NCI-H1436 (cell line): ENCODE data around the gene HEXD.
A peak's percentile ranks its signal among the peaks of the same experiment; 100 is the strongest.
"Not testable (repeated sequence)": the region's sequence is repeated elsewhere in the genome, so short reads cannot be mapped to it uniquely, and the experiment has no call there.

ENCODE experiments used
- DNase-seq: peaks from one replicate; lab custom pipeline; 2025; lab: John Stamatoyannopoulos, UW

The HEXD gene

DNA sequence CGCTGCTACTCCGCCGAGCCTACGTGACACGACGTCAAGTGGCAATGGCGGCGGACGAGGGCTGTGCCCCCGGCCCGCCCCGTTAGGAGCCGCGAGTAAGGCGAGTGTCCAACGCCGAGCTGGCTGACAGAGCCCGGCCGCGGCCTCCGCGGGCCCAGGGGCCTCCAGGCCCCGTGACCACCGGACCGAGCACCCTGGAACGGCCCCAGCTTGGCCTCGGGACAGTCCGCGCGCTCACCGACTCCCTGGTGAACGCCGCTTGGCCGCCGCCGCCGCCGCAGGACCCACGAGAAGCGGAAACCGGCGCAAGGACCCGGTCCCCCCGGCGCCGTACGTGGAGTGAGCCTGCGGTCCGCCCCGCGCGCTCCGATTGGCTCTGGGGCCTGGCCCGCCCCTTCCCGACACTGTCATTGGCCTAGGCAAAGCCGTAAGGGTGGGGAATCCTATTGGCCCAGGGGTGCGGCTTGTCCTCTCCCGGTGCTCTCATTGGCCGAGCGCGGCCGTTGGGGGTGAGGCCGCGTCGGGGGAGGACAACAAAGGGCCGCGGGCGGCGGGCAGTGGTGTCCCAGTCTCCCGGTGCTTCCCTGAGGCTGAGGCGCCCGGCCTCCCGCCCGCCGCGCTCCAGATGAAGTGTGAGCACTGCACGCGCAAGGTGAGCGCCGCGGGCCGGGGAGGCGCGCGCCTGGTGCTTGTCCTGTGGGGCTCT is 40.2 kb downstream of the HEXD start, which contains the start of gene NARF:
Gene NARF (plus strand): TSS at position 563 of the 706 bp plus-strand sequence. CDS start 63 bp downstream, at position 626.
- peak; percentile 99 for DNase-seq

DNA sequence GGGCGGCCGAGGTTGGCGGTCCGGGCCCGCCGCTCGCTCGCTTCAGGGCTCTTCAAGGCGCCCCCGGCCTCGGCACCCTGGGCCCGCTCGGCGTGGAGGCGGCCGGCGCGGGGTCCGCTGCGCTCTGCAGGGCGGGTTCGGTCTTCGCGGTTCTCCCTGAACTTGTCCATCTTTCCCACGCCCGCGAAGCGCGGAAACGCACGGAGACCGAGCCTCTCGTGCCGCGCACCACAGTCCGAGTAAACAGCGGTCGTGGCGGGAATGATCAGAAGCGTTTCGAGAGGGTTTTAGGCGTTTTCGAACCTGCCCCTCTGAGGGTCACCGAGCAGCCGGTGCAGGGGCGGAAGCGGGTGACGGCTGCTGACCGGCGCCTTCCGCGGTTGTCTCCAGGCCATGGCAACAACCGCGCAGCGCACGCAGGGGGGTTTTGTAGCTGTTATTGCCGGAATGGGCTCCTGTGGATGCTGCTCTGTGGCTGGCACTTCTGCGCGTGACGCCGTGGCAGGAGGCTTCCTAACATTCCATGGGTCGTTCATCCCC is 40.8 kb downstream of the HEXD start:
- no peak for DNase-seq

DNA sequence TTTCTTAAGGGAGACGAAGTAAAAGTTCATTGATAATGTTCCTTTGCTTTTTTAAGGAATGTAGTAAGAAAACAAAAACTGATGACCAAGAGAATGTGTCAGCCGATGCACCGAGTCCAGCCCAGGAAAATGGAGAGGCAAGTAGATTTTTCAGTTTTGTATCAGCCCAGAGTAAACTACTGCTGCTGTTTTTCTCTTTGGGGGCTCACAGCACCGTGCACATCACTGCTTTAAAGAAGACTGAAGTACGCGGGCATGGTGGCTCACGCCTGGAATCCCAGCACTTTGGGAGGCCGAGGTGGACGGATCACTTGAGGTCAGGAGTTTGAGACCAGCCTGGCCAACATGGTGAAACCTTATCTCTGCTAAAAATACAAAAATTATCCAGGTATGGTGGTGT is 41.8 kb downstream of the HEXD start:
- DNase-seq, result not testable (repeated sequence)

DNA sequence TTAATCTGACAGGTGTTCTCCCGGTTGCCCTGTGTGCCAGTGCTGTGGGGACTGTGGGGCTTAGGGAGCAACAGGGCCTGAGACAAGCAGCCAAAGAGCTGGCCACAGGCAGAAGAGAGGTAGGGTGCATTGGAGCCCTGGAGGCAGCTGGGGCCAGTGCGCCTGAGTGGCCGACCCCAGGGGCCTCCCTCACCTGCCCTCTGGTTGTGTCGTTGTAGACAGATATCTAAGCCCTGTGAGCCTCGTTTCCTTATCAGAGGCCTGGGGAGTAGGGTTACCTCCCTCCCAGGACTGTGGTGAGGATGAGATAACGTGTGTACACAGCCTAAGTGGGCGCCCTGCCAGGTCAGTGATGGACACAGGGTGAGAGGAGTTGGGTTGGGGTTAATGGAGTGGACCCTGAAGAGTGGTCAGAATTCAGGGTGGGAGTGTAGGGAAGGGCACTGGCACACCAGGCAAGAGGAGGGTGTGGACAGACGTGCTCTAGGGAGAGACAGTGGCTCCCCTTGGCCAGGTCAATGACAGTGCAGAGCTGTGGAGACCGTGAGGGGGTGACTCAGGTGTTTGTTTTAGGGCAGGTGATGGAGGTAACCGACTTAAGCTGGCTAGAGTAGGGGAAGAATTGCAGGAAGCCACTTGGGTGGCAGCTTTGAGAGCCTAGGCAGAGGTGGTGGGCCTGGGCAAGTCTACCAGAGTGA is 43.8 kb downstream of the HEXD start:
- DNase-seq, result no peak

DNA sequence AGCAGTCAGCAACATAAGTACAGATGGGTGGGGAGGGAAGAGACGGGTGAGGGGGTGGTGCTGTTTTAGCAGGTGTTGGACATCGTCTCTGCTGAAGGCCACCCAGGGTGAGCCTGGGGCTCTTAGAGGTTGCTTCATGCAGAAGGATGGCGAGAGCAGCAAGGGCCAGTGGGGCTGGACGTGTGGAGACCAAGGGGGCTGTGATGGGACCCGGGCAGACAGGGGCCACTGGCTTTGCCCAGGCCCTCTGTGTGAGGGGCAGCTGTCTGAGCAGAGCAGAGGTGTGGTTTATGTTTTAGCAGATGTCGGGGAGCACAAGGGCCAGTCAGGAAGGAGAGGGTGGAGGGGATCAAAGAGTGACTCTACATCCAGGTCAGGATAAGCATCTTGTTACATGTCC is 45.2 kb downstream of the HEXD start:
- no peak for DNase-seq

DNA sequence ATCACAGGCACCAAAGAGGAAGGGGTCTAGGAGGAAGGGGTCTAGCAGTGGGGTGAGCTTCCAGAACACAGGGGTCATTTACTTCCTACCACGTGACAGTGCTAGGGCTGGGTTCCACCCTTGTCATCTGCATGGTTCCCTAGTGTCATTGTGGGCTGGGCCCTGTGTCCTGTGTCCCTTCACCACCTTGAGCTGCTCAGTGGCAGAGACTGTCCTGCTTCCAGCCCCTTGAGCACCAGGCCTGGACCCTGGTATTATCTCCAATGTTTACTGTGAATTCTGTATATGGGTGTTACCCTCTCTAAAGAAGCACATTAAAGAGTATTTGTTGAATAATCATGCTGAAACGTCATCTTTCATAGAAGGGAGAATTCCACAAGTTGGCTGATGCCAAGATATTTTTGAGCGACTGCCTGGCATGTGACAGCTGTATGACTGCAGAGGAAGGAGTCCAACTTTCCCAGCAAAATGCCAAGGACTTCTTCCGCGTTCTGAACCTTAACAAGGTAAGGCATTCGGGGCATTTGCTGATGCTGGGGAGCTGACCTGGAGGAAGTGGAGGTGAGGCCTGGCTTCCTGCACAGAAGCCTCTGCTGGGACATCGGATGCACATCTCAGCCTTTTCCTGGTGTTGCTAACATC is 45.9 kb downstream of the HEXD start:
- DNase-seq, result no peak

DNA sequence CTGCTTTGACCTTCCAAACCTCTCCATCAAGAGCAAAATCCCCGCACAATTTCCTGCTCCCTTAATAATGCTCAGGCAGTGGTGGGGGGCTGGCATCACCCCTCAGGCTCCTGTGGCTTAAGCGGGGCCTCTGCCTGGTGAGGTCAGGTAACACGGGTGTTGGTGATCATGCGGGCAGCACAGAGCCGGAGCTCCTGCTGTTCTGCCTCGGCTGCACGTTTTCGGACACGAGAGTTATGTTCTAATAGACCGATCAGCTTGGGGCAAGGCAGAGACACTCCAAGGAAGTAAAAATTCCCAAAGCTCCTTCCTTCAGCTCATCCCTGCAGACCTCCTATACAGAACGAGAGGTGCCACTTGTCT is 46.4 kb downstream of the HEXD start:
- DNase-seq, result no peak

DNA sequence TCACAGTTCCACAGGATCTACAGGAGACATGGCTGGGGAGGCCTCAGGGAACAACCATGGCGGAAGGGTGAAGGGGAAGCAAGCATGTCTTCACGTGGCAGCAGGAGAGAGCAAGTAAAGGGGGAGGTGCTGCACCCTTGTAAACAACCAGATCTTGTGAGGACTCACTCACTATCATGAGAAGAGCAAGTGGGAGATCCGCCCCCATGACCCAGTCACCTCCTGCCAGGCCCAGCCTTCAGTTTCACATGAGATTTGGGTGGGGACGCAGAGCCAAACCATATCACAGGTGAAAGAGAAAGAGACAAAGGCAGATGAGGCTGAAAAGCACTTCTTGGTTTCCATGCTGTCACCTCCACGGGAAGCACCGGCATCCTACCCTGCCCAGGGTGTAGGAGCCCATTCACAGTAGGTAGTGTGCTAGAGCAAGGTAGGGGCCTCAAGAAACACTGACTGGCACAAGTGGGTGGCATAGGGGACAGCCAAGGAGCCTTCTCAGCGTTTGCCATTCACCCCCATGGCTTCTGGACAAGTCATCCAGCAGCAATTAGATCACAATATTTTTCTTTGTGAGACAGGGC is 47.0 kb downstream of the HEXD start:
- DNase-seq, result no peak

DNA sequence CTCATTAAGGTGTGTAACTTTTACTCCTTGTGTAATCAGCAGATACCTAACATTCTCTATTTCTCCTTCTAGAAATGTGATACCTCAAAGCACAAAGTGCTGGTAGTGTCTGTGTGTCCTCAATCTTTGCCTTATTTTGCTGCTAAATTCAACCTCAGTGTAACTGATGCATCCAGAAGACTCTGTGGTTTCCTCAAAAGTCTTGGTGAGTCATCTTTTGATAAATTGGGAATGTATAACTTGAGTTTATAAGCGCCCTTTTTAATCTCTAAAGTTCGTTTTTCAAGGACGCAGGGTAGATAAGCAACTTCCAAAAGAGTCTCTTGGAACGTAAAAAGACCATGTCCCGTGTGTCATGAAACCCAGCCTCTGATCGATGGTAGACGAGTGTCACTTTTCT is 50.5 kb downstream of the HEXD start:
- DNase-seq, result no peak

DNA sequence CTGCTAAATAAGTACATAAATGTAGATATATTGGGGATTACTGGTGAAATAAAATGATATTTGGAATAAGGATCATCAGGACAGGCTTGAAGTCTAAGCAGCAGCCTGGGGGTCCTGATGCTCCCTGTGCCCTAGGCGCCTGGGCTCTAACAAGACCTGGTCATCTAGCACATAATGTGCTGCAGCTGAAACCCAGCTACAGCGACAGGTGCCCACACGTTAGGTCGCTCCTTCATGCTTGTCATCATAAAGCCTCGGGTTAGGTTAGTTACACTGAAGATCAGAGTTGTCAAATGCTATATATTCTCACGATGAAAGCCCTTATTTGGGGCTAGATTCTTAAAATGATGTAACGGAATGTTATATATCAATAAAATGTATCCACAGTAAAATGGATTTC is 51.9 kb downstream of the HEXD start:
- no peak for DNase-seq

DNA sequence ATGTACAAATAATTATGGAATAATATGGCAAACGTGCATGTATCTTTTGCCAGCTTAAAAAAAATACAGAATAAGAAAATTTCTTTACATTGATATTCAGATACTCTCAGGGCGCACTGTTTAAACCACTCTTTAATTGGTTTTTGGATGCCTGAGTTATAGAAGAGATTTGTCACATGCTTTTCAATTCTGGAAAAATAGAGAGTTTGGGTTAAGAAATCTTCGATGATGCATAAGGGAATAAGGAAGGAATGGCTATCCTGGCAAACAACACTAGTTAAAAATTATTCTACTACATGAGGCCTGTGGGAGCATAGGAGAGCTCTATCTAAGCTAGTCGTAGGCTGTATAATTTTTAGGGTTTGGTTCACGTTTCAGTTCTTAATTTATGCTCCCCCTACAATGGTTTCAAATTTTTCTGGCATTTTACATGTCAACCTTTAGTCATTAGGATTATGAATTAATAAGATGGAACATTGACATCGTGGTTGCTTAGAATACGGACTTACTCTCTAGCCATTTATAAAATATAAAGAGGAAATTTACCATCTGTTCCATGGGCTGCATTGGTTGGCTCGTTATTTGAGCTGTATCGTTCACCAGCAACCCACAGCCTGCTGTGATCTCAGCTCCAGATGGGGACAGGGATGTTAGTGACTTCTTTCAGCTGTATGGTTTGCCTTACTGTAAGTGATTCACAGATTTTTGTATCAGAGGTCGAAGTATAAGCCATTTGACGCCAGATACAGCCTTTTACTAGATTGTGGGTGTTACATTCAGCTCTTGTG is 56.3 kb downstream of the HEXD start:
- DNase-seq, result no peak

DNA sequence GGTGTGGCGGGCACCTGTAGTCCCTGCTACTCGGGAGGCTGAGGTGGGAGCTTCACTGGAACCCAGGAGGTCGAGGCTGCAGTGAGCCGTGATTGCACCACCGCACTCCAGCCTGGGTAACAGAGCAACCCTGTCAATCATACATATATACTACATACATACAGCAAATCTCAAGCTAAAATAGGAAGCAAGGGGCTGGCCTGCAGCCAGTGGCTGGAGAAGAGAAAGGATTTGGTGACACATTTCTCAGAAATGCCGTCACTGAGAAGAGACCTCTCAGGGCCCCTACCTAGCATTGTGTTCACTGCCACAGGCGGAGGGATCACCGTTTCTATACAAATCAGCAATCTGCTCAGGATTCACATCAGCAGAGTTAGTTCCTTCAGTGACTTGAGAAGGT is 57.3 kb downstream of the HEXD start:
- DNase-seq, result no peak

DNA sequence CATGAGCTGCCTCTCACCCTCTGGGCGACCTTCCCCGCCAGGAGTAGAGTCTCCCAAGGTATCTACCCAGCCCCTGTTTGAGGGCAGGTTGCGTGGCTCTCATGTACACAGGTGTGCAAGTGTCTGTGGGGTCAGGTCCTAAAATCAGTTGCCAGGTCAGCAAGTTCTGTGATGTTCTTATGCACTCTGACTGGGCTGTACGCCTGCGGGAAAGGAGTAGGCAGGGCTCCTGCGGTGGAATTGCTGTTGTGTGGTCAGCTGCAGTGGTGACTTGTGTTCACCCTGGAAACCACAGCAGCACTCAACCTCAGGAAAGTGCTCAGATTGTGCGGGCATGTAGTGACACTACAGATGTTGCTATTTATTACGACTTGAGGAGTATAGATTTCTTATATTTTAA is 59.8 kb downstream of the HEXD start:
- no peak for DNase-seq

DNA sequence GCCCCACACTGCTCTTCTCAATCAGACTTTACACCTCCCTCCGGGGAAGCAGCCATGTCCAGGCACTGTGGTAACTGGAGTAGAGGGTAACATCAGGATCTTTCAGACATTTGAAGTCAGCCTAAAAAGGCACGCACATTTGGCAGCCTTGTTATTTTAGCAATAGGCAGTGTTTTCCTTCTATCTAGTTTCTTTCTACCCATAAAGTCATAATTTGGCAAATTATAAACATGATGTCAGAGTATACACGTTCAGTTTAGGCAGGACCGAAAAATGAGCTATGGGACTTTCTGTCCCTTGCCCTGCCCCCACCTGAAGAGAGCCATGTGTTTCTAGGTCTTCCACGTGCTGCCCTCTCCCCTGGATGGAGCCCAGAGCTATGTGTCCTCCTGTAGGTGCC is 61.5 kb downstream of the HEXD start:
- DNase-seq, result no peak

DNA sequence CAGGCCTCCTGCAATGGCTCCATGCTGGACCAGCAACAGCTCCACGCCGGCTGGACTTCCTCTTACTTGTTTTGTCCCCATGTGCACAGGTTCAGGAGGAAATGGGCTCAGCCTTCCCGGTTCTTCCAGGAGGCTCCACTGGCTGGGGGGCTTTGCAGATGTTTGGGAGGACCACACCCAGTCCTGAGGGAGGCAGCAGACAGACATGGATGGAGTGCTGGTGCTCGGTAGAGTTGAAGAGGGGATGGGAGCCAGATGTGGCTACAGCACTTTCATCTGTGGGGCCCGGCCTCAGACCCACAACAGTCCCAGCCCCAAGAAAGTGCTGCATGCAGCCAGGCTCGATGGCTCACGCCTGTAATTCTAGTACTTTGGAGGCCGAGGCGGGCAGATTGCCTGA is 62.2 kb downstream of the HEXD start:
- no peak for DNase-seq

DNA sequence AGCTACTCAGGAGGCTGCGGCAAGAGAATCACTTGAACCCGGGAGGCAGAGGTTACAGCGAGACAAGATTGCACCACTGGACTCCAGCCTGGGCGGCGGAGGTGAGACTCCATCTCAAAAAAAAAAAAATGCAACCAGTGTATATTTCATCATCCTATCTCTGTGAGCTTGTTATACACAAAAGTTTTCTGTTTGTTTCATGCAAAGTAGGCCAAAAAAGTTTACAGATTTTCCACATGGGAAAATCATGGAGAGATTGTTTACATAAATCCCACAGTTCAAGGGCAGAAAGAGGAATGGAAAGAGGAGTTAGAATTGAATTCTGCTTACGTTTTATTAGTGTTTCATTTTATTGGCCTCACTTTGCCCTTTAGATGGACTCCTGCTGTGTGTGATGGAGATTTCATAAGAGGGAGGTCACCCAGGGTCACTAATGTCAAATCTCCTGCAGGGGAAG is 65.1 kb downstream of the HEXD start:
- DNase-seq, result no peak

DNA sequence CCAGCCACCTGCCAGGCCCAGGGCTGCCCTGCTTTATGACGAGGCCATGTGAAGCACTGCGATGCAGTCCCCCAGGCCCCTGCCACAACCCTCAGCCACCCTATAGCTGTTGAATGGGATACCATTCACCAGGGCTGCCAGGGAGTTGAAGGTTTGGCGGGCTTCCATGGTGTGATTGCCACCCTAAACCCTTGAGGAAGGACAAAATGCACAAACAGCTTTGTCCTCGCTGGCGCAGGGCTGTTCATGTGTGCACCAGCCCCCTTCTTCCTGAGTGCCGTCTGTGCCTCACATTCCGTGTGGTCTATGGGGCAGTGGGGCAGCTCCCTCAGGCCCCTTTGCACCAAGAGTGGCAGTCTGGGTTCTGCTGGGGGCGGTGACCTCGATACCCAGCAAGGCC is 65.7 kb downstream of the HEXD start:
- DNase-seq, result no peak

DNA sequence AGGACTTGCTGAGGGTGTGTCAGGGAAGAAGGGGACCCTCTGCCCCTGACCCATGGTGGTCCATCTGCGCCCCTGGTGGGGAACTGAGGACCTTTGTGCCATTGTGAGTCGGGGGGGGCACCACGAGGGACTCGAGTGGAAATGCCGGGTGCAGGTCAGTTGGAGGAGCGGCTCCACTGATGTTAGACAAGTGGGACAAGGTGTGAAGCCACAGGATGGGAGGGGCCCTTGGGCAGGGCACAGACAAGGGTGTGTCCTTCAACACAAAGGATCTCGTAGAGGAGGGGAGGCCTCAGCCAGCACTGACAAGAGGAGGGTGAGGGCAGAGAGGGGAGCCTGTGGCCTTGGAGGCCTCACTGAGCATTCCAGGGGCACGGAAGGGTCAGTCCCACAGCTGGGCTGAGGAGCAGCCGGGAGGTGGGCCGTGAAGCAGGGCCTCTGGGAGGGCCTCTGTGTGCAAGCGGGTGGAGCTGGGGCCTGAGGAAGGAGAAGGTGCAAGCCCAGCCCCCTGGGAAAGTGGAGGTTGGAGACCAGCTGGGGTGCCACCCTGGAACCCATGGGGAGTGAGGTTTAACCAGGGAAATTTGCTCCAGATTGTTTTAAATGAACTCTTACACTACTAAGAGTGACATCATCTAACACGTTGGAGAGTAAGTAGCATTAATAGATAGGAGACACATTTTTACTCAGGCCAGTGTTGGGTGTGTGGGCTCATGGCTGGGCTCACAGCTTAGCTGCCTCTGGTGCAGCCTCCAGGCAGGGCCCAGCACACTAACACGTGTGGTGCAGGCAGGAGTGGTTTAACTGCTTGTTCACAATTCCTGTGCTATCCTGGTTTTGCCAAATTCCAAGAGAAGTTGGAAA is 68.3 kb downstream of the HEXD start:
- no peak for DNase-seq

DNA sequence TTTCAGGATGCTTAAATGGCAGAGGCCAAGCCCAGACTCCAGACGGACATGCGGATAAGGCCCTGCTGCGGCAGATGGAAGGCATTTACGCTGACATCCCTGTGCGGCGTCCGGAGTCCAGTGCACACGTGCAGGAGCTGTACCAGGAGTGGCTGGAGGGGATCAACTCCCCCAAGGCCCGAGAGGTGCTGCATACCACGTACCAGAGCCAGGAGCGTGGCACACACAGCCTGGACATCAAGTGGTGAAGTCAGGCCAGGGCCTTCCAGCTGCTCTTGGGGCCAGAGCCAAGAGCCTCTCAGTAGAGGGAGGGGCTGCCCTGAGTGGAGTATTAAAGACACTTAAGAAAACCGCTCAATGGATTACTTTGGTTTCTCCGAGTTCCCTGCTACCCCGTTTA is 69.8 kb downstream of the HEXD start:
- DNase-seq, result no peak

DNA sequence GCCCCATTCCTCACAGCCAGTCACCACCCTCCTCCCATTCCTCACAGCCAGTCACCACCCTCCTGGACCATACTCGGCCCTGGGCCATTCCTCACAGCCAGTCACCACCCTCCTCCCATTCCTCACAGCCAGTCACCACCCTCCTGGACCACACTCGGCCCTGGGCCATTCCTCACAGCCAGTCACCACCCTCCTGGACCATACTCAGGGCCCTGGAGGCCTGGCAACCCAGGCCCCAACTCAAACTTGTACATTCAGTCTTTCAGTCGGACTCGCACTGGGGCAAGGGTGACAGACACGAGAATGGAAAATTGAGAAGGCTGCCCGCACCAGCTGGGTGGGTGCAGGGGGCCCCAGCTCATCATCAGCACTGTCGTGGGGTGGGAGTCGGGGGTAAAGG is 71.0 kb downstream of the HEXD start:
- DNase-seq, result no peak
